ENCODE data around the gene GPS1.

Gene GPS1

GRCh38 chr17:82051776-82052637, at the start of gene GPS1, which contains the start of gene RFNG:
Gene GPS1 (plus strand): TSS chr17:82051898. CDS start chr17:82051932, 34 bp downstream.
Gene RFNG (minus strand): TSS chr17:82051811. CDS start chr17:82051766, 45 bp downstream.
- Mint-ChIP-seq H3K4me1 (peaks cover 23 to 39% of the 10 kb centered on the region in 2 donors), H3K9me3 (no peaks in the 10 kb centered on the region), H3K36me3 (peaks cover 21 to 28% of the 10 kb centered on the region in 2 donors), H3K27ac (peak within 1 kb of the TSS; percentile 94), H3K27me3 (no peaks in the 10 kb centered on the region), H3K4me3 (peak within 1 kb of the TSS; percentile 90 to 91)
- DNase-seq (peak; percentile 68), ATAC-seq (replicated peaks) (peak; percentile 91 to 94)

- no peak overlapping the region for H3K4me3 Mint-ChIP-seq
- no peak for ATAC-seq (replicated peaks)
- no peaks in the 10 kb centered on the region for H3K9me3 Mint-ChIP-seq
- no peak overlapping the region for H3K27ac Mint-ChIP-seq
- peaks cover 3 to 6% of the 10 kb centered on the region in 2 donors for H3K4me1 Mint-ChIP-seq
- peaks cover 0 to 5% of the 10 kb centered on the region in 2 donors for H3K36me3 Mint-ChIP-seq
- H3K27me3 Mint-ChIP-seq, result no peaks in the 10 kb centered on the region
- DNase-seq, result no peak
Observed at GRCh38 chr17:82003411-82004381, 48.0 kb upstream of the GPS1 start.

GRCh38 chr17:82004517-82005455, 46.9 kb upstream of the GPS1 start:
- ATAC-seq (replicated peaks) (no peak), DNase-seq (no peak)
- no peaks in the 10 kb centered on the region for H3K9me3 Mint-ChIP-seq
- H3K4me3 Mint-ChIP-seq, result no peak overlapping the region
- H3K36me3 Mint-ChIP-seq, result peaks cover 6 to 9% of the 10 kb centered on the region in 2 donors
- H3K27me3 Mint-ChIP-seq, result no peaks in the 10 kb centered on the region
- H3K27ac Mint-ChIP-seq, result no peak overlapping the region
- H3K4me1 Mint-ChIP-seq, result peaks cover 3 to 6% of the 10 kb centered on the region in 2 donors

GRCh38 chr17:82005701-82006348, 45.9 kb upstream of the GPS1 start:
- Mint-ChIP-seq H3K27me3 (no peaks in the 10 kb centered on the region), H3K27ac (peak overlapping the region; percentile 14), H3K4me3 (no peak overlapping the region), H3K4me1 (peaks cover 0 to 6% of the 10 kb centered on the region in 2 donors), H3K36me3 (peaks cover 6 to 12% of the 10 kb centered on the region in 2 donors), H3K9me3 (no peaks in the 10 kb centered on the region)
- ATAC-seq (replicated peaks) (no peak), DNase-seq (no peak)

- Mint-ChIP-seq H3K4me1 (peaks cover 0 to under 1% of the 10 kb centered on the region in 2 donors), H3K27ac (no peak overlapping the region), H3K9me3 (no peaks in the 10 kb centered on the region), H3K27me3 (no peaks in the 10 kb centered on the region), H3K4me3 (no peak overlapping the region), H3K36me3 (peaks cover 6 to 12% of the 10 kb centered on the region in 2 donors)
- no peak for ATAC-seq (replicated peaks)
- no peak for DNase-seq
Observed at GRCh38 chr17:82006468-82007227, 45.0 kb upstream of the GPS1 start.

- Mint-ChIP-seq H3K4me1 (no peaks in the 10 kb centered on the region), H3K4me3 (no peak overlapping the region), H3K27ac (no peak overlapping the region), H3K36me3 (peaks cover 6 to 12% of the 10 kb centered on the region in 2 donors), H3K27me3 (no peaks in the 10 kb centered on the region), H3K9me3 (no peaks in the 10 kb centered on the region)
- DNase-seq (no peak), ATAC-seq (replicated peaks) (no peak)
Observed at GRCh38 chr17:82007228-82007494, 44.5 kb upstream of the GPS1 start.

GRCh38 chr17:82007495-82008257, 44.0 kb upstream of the GPS1 start:
- Mint-ChIP-seq H3K36me3 (peaks cover 6 to 13% of the 10 kb centered on the region in 2 donors), H3K9me3 (no peaks in the 10 kb centered on the region)
- no peak for DNase-seq

GRCh38 chr17:82008258-82008940, 43.3 kb upstream of the GPS1 start:
- H3K27me3 Mint-ChIP-seq, result no peaks in the 10 kb centered on the region
- H3K27ac Mint-ChIP-seq, result peak overlapping the region; percentile 59
- ATAC-seq (replicated peaks), result no peak
- H3K9me3 Mint-ChIP-seq, result no peaks in the 10 kb centered on the region
- DNase-seq, result no peak
- no peak overlapping the region for H3K4me3 Mint-ChIP-seq
- peaks cover 6 to 15% of the 10 kb centered on the region in 2 donors for H3K36me3 Mint-ChIP-seq
- H3K4me1 Mint-ChIP-seq, result no peaks in the 10 kb centered on the region

More at GRCh38 chr17:82007495-82008257, 44.0 kb upstream of the GPS1 start:
- Mint-ChIP-seq H3K27ac (peak overlapping the region; percentile 59), H3K4me1 (no peaks in the 10 kb centered on the region), H3K4me3 (no peak overlapping the region), H3K27me3 (no peaks in the 10 kb centered on the region)
- ATAC-seq (replicated peaks), result no peak

GRCh38 chr17:82008941-82009405, 42.7 kb upstream of the GPS1 start:
- no peak overlapping the region for H3K4me3 Mint-ChIP-seq
- H3K9me3 Mint-ChIP-seq, result no peaks in the 10 kb centered on the region
- no peaks in the 10 kb centered on the region for H3K27me3 Mint-ChIP-seq
- no peaks in the 10 kb centered on the region for H3K4me1 Mint-ChIP-seq
- no peak overlapping the region for H3K27ac Mint-ChIP-seq
- H3K36me3 Mint-ChIP-seq, result peaks cover 6 to 15% of the 10 kb centered on the region in 2 donors
- no peak for ATAC-seq (replicated peaks)
- no peak for DNase-seq

- no peaks in the 10 kb centered on the region for H3K27me3 Mint-ChIP-seq
- H3K36me3 Mint-ChIP-seq, result peaks cover 6 to 15% of the 10 kb centered on the region in 2 donors
- no peaks in the 10 kb centered on the region for H3K4me1 Mint-ChIP-seq
- no peaks in the 10 kb centered on the region for H3K9me3 Mint-ChIP-seq
- H3K4me3 Mint-ChIP-seq, result no peak overlapping the region
- DNase-seq, result no peak
- ATAC-seq (replicated peaks), result no peak
- H3K27ac Mint-ChIP-seq, result no peak overlapping the region
Observed at GRCh38 chr17:82009413-82009812, 42.3 kb upstream of the GPS1 start.

GRCh38 chr17:82010575-82011525, 40.8 kb upstream of the GPS1 start:
- Mint-ChIP-seq H3K36me3 (peaks cover 6 to 15% of the 10 kb centered on the region in 2 donors), H3K4me1 (no peaks in the 10 kb centered on the region), H3K27me3 (no peaks in the 10 kb centered on the region), H3K4me3 (no peak overlapping the region), H3K27ac (no peak overlapping the region), H3K9me3 (no peaks in the 10 kb centered on the region)
- ATAC-seq (replicated peaks), result no peak
- DNase-seq, result no peak
